Kidney (tissue), 14 donors: ENCODE measurements around the gene DOK3. TPM values are rescaled to one million over a fixed set of nuclear protein-coding genes. Genes with fewer than 3 reads are reported as not detected.

Experiments used
- DNase-seq, 5 donors: peaks; one replicate each; pipeline ENCODE4 v3.0.0-alpha.2; 2013 to 2020
- FAIRE-seq: peaks from 2 replicates; lab custom pipeline; 2012; peaks lifted over from hg19 to GRCh38; lab: Jason Lieb, UNC
- H3K27ac ChIP-seq, 2 donors: one replicate each; pipeline ENCODE4 v1.7.0; 2013; ENCODE audit warnings: low read depth in 2 of 2, low read length in 2 of 2, inconsistent platforms in 1 of 2
- H3K27me3 ChIP-seq: one replicate; pipeline ENCODE4 v1.7.1; 2013; ENCODE audit warnings: low read length, inconsistent platforms; ENCODE audit not compliant: control insufficient read depth, insufficient read depth
- H3K36me3 ChIP-seq, 3 donors: one replicate each; pipeline versions ENCODE4 v1.7.0 to v1.7.1; 2013; ENCODE audit warnings: low read length in 3 of 3, control low read depth in 1 of 3, inconsistent platforms in 1 of 3; ENCODE audit not compliant: insufficient read depth in 3 of 3, control insufficient read depth in 2 of 3
- H3K4me1 ChIP-seq, 3 donors: one replicate each; pipeline versions ENCODE4 v1.7.0 to v1.7.1; 2013; ENCODE audit warnings: low read length in 3 of 3, inconsistent platforms in 1 of 3, low read depth in 1 of 3; ENCODE audit not compliant: control insufficient read depth in 2 of 3, insufficient read depth in 2 of 3
- H3K4me3 ChIP-seq, 3 donors: one replicate each; pipeline versions ENCODE4 v1.7.0 to v1.8.1; 2013; ENCODE audit warnings: low read length in 3 of 3, control low read depth in 1 of 3, inconsistent platforms in 1 of 3
- H3K9ac ChIP-seq, 3 donors: one replicate each; pipeline versions ENCODE4 v1.7.0 to v1.7.1; 2013; ENCODE audit warnings: low read length in 3 of 3, control low read depth in 1 of 3, inconsistent platforms in 1 of 3
- H3K9me3 ChIP-seq, 3 donors: one replicate each; pipeline versions ENCODE4 v1.7.0 to v1.7.1; 2013; ENCODE audit warnings: low read length in 3 of 3, control low read depth in 1 of 3, inconsistent platforms in 1 of 3; ENCODE audit not compliant: control insufficient read depth in 2 of 3, insufficient read depth in 1 of 3
- intact Hi-C: fragments of 100-400 bp; cut with DNase I; formaldehyde crosslinking; loops from one replicate; pipeline ENCODE4 v1.11.1; 2022
- polyA plus RNA-seq: library from polyadenylated mRNA; stranded (reverse); fragments of 350-450 nt; fragmentation: Illumina TruSeq; extraction: RNeasy Lipid Tissue Mini Kit (QIAGEN cat#74804); gene quantifications from one replicate; pipeline ENCODE4 v1.2.3, GENCODE V29; 2014; ENCODE audit warnings: low read depth, low replicate concordance; ENCODE audit not compliant: insufficient read depth
- total RNA-seq: library from RNA; stranded (reverse); fragmentation: NEBNext Ultra II Directional; extraction: Animal tissue kit (Norgen Biotek cat#: 25700); gene quantifications from one replicate; pipeline ENCODE4 v1.2.1, GENCODE V29; 2021
- TF ChIP-seq, protein P1 (sequence below): IDR thresholded peaks from 3 replicates; pipeline ENCODE4 v1.5.1; 2012; ENCODE audit warnings: mild to moderate bottlenecking, moderate library complexity, borderline replicate concordance; ENCODE audit not compliant: insufficient read depth; ENCODE audit errors: extremely low read depth
- donor health status: control.
- donor health status: control.
- donor health status: control.
- donor health status: control.
- donor health status: control.
- donor health status: DM: yes; HTN: yes; CAD: no.
- donor health status: Normal renal cell carcinoma (clear cell type).

DOK3 gene
- total and polyA plus RNA-seq, 2 donors from 2014 or later: 1.9 to 18.6 TPM

DNA sequence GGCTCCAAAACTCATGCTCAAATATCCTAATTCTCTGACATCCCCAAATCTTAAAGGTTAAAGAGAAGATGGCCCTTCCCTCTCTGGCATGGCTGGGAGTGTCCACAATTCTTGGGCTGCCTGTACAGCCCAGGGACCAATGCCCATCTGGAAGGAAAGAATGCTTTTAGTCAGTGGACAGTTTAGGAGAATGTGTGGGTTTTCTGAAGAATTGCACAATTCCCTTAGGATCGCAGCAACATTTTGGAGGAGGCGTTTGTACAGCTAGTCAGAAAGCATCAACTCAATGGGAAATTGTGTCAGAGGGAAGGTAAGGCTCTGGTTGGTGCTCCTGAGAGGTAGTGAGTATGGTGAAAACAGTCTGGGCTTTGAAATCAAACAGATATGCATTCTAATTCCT, 29.8 kb upstream of the DOK3 start:
- no peak overlapping the region for H3K4me3 ChIP-seq
- intact Hi-C loops: no loop called here
- H3K4me1 ChIP-seq: peaks cover 0 to 12% (median 0%) of the 10 kb centered on the region in 3 donors
- no peak overlapping the region for H3K27ac ChIP-seq
- H3K27me3 ChIP-seq: no peaks in the 10 kb centered on the region
- H3K36me3 ChIP-seq: peaks cover 0 to 13% (median 11%) of the 10 kb centered on the region in 3 donors
- DNase-seq: no peak
- TF ChIP-seq, protein P1, sequence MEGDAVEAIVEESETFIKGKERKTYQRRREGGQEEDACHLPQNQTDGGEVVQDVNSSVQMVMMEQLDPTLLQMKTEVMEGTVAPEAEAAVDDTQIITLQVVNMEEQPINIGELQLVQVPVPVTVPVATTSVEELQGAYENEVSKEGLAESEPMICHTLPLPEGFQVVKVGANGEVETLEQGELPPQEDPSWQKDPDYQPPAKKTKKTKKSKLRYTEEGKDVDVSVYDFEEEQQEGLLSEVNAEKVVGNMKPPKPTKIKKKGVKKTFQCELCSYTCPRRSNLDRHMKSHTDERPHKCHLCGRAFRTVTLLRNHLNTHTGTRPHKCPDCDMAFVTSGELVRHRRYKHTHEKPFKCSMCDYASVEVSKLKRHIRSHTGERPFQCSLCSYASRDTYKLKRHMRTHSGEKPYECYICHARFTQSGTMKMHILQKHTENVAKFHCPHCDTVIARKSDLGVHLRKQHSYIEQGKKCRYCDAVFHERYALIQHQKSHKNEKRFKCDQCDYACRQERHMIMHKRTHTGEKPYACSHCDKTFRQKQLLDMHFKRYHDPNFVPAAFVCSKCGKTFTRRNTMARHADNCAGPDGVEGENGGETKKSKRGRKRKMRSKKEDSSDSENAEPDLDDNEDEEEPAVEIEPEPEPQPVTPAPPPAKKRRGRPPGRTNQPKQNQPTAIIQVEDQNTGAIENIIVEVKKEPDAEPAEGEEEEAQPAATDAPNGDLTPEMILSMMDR: no peak
- no peaks in the 10 kb centered on the region for H3K9me3 ChIP-seq
- H3K9ac ChIP-seq: no peak overlapping the region
- FAIRE-seq: no peak

DNA sequence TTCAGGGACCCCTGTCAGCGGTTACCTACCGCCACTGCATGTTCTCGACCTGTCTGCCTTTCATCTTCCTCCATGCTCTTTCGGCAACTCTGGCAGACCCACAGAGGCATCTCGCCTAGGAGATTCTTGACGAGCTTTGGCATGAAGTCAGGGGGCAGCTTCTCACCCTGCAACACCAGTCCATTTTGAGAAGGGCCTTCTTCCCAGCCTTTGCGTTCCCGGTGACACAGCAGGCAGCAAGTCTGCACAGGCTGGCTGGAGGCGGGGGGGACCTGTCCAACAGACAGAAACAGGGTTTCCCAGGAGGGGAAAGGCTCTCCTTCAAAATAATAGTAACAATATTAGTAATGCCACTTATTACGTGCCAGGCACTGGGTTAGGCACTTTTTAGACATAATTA, 29.2 kb upstream of the DOK3 start:
- FAIRE-seq (no peak), DNase-seq (no peak)
- no peaks in the 10 kb centered on the region for H3K9me3 ChIP-seq
- no peak overlapping the region for H3K27ac ChIP-seq
- peaks cover 0 to 12% (median 0%) of the 10 kb centered on the region in 3 donors for H3K4me1 ChIP-seq
- H3K36me3 ChIP-seq: peaks cover 0 to 13% (median 11%) of the 10 kb centered on the region in 3 donors
- TF ChIP-seq, protein P1: no peak
- H3K4me3 ChIP-seq: no peak overlapping the region
- no peak overlapping the region for H3K9ac ChIP-seq
- intact Hi-C loops: no loop called here
- no peaks in the 10 kb centered on the region for H3K27me3 ChIP-seq

DNA sequence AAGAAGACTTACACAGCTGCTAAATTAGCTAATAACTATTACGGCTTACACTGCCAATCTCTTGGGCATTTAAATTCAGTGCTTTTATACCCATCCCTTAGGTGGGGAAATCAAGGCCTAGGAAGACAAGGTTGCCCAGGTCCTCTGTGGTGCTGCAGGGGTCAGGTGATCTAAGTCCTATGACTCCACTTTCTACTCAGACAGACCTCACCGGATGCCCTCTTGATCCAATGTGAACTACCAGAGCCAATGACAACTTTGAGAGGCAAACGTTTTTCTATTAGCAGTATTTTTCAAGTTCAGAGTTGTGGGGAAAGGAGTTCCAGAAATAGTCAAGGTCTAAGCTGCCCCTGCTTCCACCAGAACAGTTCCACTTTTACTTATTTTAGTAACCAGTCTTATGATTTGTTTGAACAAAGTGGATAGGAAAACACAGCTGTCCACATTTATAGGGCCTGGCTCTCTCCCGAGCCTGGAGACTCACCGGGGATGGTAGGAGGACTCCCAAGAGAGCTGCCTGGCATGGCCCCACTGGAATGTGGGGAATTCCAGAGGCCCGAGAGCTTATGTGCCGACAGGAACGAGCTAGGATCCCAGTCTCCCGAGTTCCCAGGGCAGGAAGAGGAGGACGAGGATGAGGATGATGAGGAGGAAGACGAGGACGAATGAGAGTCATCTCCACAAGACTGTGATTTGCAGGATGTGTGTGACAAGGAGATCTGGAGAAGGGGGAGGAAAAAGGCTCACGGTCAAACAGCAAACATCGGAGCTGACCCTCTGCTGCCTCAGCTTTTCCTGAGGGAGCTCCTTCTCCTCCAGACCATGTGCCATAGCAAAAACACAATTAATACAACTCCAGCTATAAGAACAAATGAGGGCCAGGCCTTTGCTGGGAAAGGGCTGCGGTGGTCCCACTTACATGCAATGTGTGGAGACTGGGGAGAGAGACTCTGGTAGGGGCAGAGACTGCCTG, 28.0 kb upstream of the DOK3 start:
- intact Hi-C loops: no loop called here
- Histone ChIP-seq H3K27me3 (no peaks in the 10 kb centered on the region), H3K4me3 (no peak overlapping the region), H3K27ac (peak overlapping the region in 1 of 2 donors; percentile 18), H3K9ac (no peak overlapping the region), H3K9me3 (no peaks in the 10 kb centered on the region), H3K36me3 (peaks cover 0 to 18% (median 11%) of the 10 kb centered on the region in 3 donors), H3K4me1 (peaks cover 0 to 12% (median 0%) of the 10 kb centered on the region in 3 donors)
- TF ChIP-seq, protein P1: no peak
- DNase-seq (no peak), FAIRE-seq (no peak)
